ENCODE measurements around the gene RNASET2.

- TF ChIP-seq, protein P1, sequence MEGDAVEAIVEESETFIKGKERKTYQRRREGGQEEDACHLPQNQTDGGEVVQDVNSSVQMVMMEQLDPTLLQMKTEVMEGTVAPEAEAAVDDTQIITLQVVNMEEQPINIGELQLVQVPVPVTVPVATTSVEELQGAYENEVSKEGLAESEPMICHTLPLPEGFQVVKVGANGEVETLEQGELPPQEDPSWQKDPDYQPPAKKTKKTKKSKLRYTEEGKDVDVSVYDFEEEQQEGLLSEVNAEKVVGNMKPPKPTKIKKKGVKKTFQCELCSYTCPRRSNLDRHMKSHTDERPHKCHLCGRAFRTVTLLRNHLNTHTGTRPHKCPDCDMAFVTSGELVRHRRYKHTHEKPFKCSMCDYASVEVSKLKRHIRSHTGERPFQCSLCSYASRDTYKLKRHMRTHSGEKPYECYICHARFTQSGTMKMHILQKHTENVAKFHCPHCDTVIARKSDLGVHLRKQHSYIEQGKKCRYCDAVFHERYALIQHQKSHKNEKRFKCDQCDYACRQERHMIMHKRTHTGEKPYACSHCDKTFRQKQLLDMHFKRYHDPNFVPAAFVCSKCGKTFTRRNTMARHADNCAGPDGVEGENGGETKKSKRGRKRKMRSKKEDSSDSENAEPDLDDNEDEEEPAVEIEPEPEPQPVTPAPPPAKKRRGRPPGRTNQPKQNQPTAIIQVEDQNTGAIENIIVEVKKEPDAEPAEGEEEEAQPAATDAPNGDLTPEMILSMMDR (IDR thresholded peaks at IDR 0.05; ENCODE audit: insufficient read depth, low read depth, low read length): no peak
- TF ChIP-seq EZH2 (IDR thresholded peaks at IDR 0.05; ENCODE audit: insufficient read depth, low read length): no peak
These were observed 52.9 kb downstream of the RNASET2 start for GRCh38 chr6:166903500-166903899.

All from astrocyte (in vitro differentiated cells and primary cell).